K562 (cell line): Measurements from ENCODE around the gene OXT. TPM values are rescaled to one million over a fixed set of nuclear protein-coding genes. Genes with fewer than 3 reads are reported as not detected.

Experiments used
- ADNP ChIP-seq: fragments of 200-800 bp; sonication (Bioruptor generic); IDR thresholded peaks from 2 replicates; pipeline ENCODE4 v1.6.1; 2016; ENCODE audit warnings: missing genetic modification characterization, missing compliant biosample characterization
- ARID1B ChIP-seq: fragments of 450-650 bp; IDR thresholded peaks from 2 replicates; pipeline ENCODE4 v1.6.1; 2016; ENCODE audit warnings: antibody characterized with exemption, mild to moderate bottlenecking, inconsistent platforms
- C11orf30 ChIP-seq: fragments of 450-650 bp; IDR thresholded peaks from 2 replicates; pipeline ENCODE4 v1.6.1; 2016; ENCODE audit warnings: low read depth, mild to moderate bottlenecking
- CBX3 ChIP-seq, 2 experiments: IDR thresholded peaks; 1 replicate in 1 of 2; 2 replicates in 1 of 2; pipeline ENCODE4 v1.6.1; 2012; ENCODE audit warnings: inconsistent platforms in 2 of 2, low read length in 2 of 2, borderline replicate concordance in 1 of 2, control low read depth in 1 of 2
- CTBP1 ChIP-seq: fragments of 450-650 bp; IDR thresholded peaks from 2 replicates; pipeline ENCODE4 v1.6.1; 2016; ENCODE audit warnings: borderline replicate concordance
- GTF2F1 ChIP-seq: IDR thresholded peaks from 2 replicates; pipeline ENCODE4 v1.6.1; 2011; ENCODE audit warnings: low read depth, low read length, improper control_type of control experiment
- HMBOX1 ChIP-seq: sonication (generic); IDR thresholded peaks from 2 replicates; pipeline ENCODE4 v1.6.1; 2016
- KDM1A ChIP-seq, 2 experiments: fragments of 450-650 bp; IDR thresholded peaks; 2 replicates each; pipeline ENCODE4 v1.6.1; 2016; ENCODE audit warnings: mild to moderate bottlenecking in 2 of 2
- KLF6 ChIP-seq: fragments of 250-450 bp; sonication (Bioruptor Pico); IDR thresholded peaks from 2 replicates; pipeline ENCODE4 v1.4.0; 2020; ENCODE audit warnings: mild to moderate bottlenecking, moderate library complexity, borderline replicate concordance
- L3MBTL2 ChIP-seq: fragments of 450-650 bp; IDR thresholded peaks from 2 replicates; pipeline ENCODE4 v1.6.1; 2016; ENCODE audit warnings: mild to moderate bottlenecking, moderate library complexity
- MED1 ChIP-seq: sonication (generic); formaldehyde crosslinking; IDR thresholded peaks from 2 replicates; pipeline ENCODE4 v1.8.1; 2023; ENCODE audit warnings: missing genetic modification reagents, borderline replicate concordance
- NFRKB ChIP-seq: fragments of 450-650 bp; IDR thresholded peaks from 2 replicates; pipeline ENCODE4 v1.6.1; 2016; ENCODE audit warnings: low read depth
- PML ChIP-seq: IDR thresholded peaks from 2 replicates; pipeline ENCODE4 v1.6.1; 2012; ENCODE audit warnings: low read length, inconsistent platforms
- POLR2AphosphoS5 ChIP-seq: IDR thresholded peaks from 2 replicates; pipeline ENCODE4 v1.6.1; 2011; ENCODE audit warnings: mild to moderate bottlenecking, low read depth, low read length, moderate library complexity; ENCODE audit not compliant: control insufficient read depth, insufficient read depth
- RBM34 ChIP-seq: fragments of 200-400 bp; formaldehyde crosslinking; IDR thresholded peaks from 2 replicates; pipeline ENCODE4 v1.6.1; 2018; ENCODE audit warnings: low read length, borderline replicate concordance; ENCODE audit not compliant: insufficient read depth
- SIN3B ChIP-seq: fragments of 450-650 bp; IDR thresholded peaks from 2 replicates; pipeline ENCODE4 v1.6.1; 2017; ENCODE audit warnings: low read depth, mild to moderate bottlenecking, moderate library complexity
- SOX6 ChIP-seq: fragments of 450-650 bp; IDR thresholded peaks from 2 replicates; pipeline ENCODE4 v1.6.1; 2014; ENCODE audit warnings: mild to moderate bottlenecking
- TEAD4 ChIP-seq, 2 experiments: sonication (generic) in 1 of 2; formaldehyde crosslinking in 1 of 2; IDR thresholded peaks; 2 replicates each; pipeline versions ENCODE4 v1.6.1 to v1.8.0; 2012 to 2022; ENCODE audit warnings: borderline replicate concordance in 1 of 2, inconsistent platforms in 1 of 2, low read length in 1 of 2, mild to moderate bottlenecking in 1 of 2, missing genetic modification reagents in 1 of 2
- ZNF318 ChIP-seq, 2 experiments: fragments of 450-650 bp; IDR thresholded peaks; 2 replicates each; pipeline ENCODE4 v1.6.1; 2016; ENCODE audit warnings: mild to moderate bottlenecking in 2 of 2, borderline replicate concordance in 1 of 2, low read depth in 1 of 2, moderate library complexity in 1 of 2
- ZNF354B ChIP-seq: fragments of 250-450 bp; sonication (Bioruptor Pico); IDR thresholded peaks from 2 replicates; pipeline ENCODE4 v1.4.0; 2020
- ZNF766 ChIP-seq: fragments of 200-800 bp; sonication (Bioruptor generic); conservative IDR thresholded peaks from 2 replicates; pipeline ENCODE4 v1.6.1; 2016; ENCODE audit warnings: missing genetic modification characterization, missing compliant biosample characterization
- polyA plus RNA-seq, 8 experiments: library from polyadenylated mRNA; depleted of rRNA in 4 of 8; stranded (reverse) in 5 of 8; unstranded in 3 of 8; fragments of >200 nt; fragmentation: Nextera tagmentation in 2 of 8; fragmentation: Illumina TruSeq in 1 of 8; extraction: Ambion mirVana in 2 of 8; extraction: Trizol in 1 of 8; gene quantifications; 2 replicates each; pipeline versions ENCODE4 v1.2.1 to v1.2.3, GENCODE V29; 2011 to 2014; ENCODE audit warnings: inconsistent platforms in 1 of 8, missing spikeins in 1 of 8
- total RNA-seq, 7 experiments: library from RNA; depleted of rRNA in 6 of 7; stranded (reverse); fragments of >200 nt in 6 of 7; fragmentation: Illumina TruSeq in 2 of 7; extraction: Trizol in 2 of 7; gene quantifications; 2 replicates each; pipeline versions ENCODE4 v1.2.1 to v1.2.3, GENCODE V29; 2011 to 2021; ENCODE audit warnings: low replicate concordance in 1 of 7

OXT gene
- total and polyA plus RNA-seq, 9 of the 15 experiments (the other 6 are each of a cell fraction or from before 2014, with no cell fraction given) = not detected

- TF ChIP-seq ZNF318 (IDR thresholded peaks at IDR 0.05; ENCODE audit: borderline replicate concordance in 1 of 2, low read depth in 1 of 2) = peak in 1 of 2 experiments; percentile 75; a peak in 2 of 4 replicates
- 0 out of 2 replicates have a peak, but pooled peaks have one; percentile 12 for TF ChIP-seq TEAD4 (IDR thresholded peaks at IDR 0.05; ENCODE audit: low read length)
- no peak for TF ChIP-seq TEAD4 (CRISPR knock-in tag; IDR thresholded peaks at IDR 0.05; ENCODE audit: borderline replicate concordance)
- peak; percentile 68 for TF ChIP-seq ADNP (tag)
- TF ChIP-seq L3MBTL2 = peak; percentile 59
- no peak for TF ChIP-seq SIN3B
- peak; percentile 49 to 56; a peak in 2 of 4 replicates for TF ChIP-seq KDM1A (IDR thresholded peaks at IDR 0.05)
- TF ChIP-seq HMBOX1 = peak; percentile 58; the same call in 1 of the 2 replicates
- no peak for TF ChIP-seq KLF6 (CRISPR knock-in tag)
- TF ChIP-seq GTF2F1 = no peak
- TF ChIP-seq MED1 (CRISPR knock-in tag) = no peak
- TF ChIP-seq ZNF766 (CRISPR knock-in tag) = no peak
- no peak for TF ChIP-seq RBM34
- TF ChIP-seq C11orf30 = peak; percentile 93
- TF ChIP-seq NFRKB = peak; percentile 51
- peak; percentile 87 for TF ChIP-seq ARID1B
- TF ChIP-seq CTBP1 = peak; percentile 74; the same call in 1 of the 2 replicates
- 0 out of 2 replicates have a peak, but pooled peaks have one; percentile 46 for TF ChIP-seq POLR2AphosphoS5
- TF ChIP-seq SOX6 = peak; percentile 56
- 0 out of 2 replicates have a peak, but pooled peaks have one; percentile 50 for TF ChIP-seq PML
- TF ChIP-seq CBX3 (IDR thresholded peaks at IDR 0.05; ENCODE audit: borderline replicate concordance in 1 of 2, low read length in 2 of 2) = peak in 1 of 2 experiments; percentile 70; a peak in 1 of 3 replicates
- no peak for TF ChIP-seq ZNF354B
These were observed 6.3 kb downstream of the OXT start (continued) for GRCh38 chr20:3077618-3078134.
